GM12872 (cell line): ENCODE measurements around the gene CEP41.

Experiments used
- CTCF ChIP-seq: IDR thresholded peaks from 3 replicates; pipeline ENCODE4 v1.5.1; 2011; ENCODE audit warnings: low read depth, mild to moderate bottlenecking, low read length, moderate library complexity; ENCODE audit not compliant: insufficient read depth

Gene CEP41

GRCh38 chr7:130440527-130441365, at the start of gene CEP41:
Gene CEP41 (minus strand): TSS chr7:130441016. CDS start chr7:130440966, 50 bp downstream.
- no peak for TF ChIP-seq CTCF

GRCh38 chr7:130490311-130490791, 49.5 kb upstream of the CEP41 start:
- TF ChIP-seq CTCF = no peak

- no peak for TF ChIP-seq CTCF
Observed at GRCh38 chr7:130489140-130489983, 48.5 kb upstream of the CEP41 start.

- no peak for TF ChIP-seq CTCF
Observed at GRCh38 chr7:130488392-130489139, 47.8 kb upstream of the CEP41 start.

- TF ChIP-seq CTCF = no peak
Observed at GRCh38 chr7:130486954-130487436, 46.2 kb upstream of the CEP41 start.

- peak; percentile 83 for TF ChIP-seq CTCF
Observed at GRCh38 chr7:130486114-130486953, 45.5 kb upstream of the CEP41 start.
